Ascending aorta (tissue), 2 donors: Measurements from ENCODE around the gene RHCG. TPM values are rescaled to one million over a fixed set of nuclear protein-coding genes. Genes with fewer than 3 reads are reported as not detected.

ENCODE experiments used
- DNase-seq, 2 donors: peaks; one replicate each; pipeline ENCODE4 v3.0.0-alpha.2; 2019; ENCODE audit warnings: low spot score in 2 of 2
- H3K27ac ChIP-seq, 2 donors: fragments of 200-600 bp; sonication (generic); one replicate each; pipeline ENCODE4 v1.5.1; 2016 to 2017; ENCODE audit warnings: mild to moderate bottlenecking in 1 of 2
- H3K27me3 ChIP-seq: fragments of 200-600 bp; sonication (generic); one replicate; pipeline ENCODE4 v1.5.1; 2017
- H3K36me3 ChIP-seq, 2 donors: fragments of 200-600 bp; sonication (generic); one replicate each; pipeline ENCODE4 v1.5.1; 2016
- H3K4me1 ChIP-seq, 2 donors: fragments of 200-600 bp; sonication (generic); one replicate each; pipeline ENCODE4 v1.5.1; 2016 to 2017; ENCODE audit warnings: mild to moderate bottlenecking in 1 of 2
- H3K4me3 ChIP-seq, 2 donors: fragments of 200-600 bp; sonication (generic); one replicate each; pipeline ENCODE4 v1.5.1; 2016 to 2017; ENCODE audit warnings: mild to moderate bottlenecking in 1 of 2
- H3K9me3 ChIP-seq, 2 donors: fragments of 200-600 bp; sonication (generic); one replicate each; pipeline ENCODE4 v1.5.1; 2016
- intact Hi-C: fragments of 100-400 bp; cut with DNase I; formaldehyde crosslinking; loops from one replicate; pipeline ENCODE4 v1.15.1; 2023
- total RNA-seq: library from RNA; depleted of rRNA; stranded (reverse); fragments of >200 nt; gene quantifications from one replicate; pipeline ENCODE4 v1.1.0, GENCODE V29; 2016
- TF ChIP-seq, protein P1 (sequence below), 3 experiments: fragments of 200-600 bp in 2 of 3; fragments of 450-650 bp in 1 of 3; sonication (generic) in 2 of 3; IDR thresholded peaks; one replicate each; pipeline ENCODE4 v1.5.1; 2016 to 2019; ENCODE audit warnings: antibody characterized with exemption in 3 of 3, mild to moderate bottlenecking in 1 of 3, moderate library complexity in 1 of 3

RHCG gene
- total RNA-seq, 1 donor from 2014 or later = 0.43 TPM

DNA sequence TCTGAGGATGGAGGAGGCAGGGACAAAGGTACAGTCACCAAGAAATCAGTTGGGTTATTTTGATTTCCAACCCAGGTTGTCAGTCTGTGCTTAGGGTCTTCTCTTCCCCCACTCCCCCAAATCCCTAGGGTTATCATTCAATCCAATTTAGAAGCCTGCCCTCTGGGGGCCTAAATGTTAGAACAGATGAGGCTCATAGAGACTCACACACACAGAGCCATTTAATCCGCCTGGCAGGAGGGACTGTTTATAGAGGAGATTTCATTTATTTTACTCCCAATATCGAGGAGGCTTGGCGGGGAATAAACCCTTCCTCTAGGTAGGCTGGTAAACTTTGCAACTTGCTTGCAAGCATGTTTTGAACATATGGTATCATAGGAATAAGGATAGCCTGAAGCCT is 52.8 kb downstream of the RHCG start:
- intact Hi-C loops = no loop called here
- no peaks in the 10 kb centered on the region for H3K27me3 ChIP-seq
- H3K9me3 ChIP-seq = no peaks in the 10 kb centered on the region
- H3K4me3 ChIP-seq = no peak overlapping the region
- no peak for DNase-seq
- H3K27ac ChIP-seq = no peak overlapping the region
- no peaks in the 10 kb centered on the region for H3K4me1 ChIP-seq
- TF ChIP-seq, protein P1, sequence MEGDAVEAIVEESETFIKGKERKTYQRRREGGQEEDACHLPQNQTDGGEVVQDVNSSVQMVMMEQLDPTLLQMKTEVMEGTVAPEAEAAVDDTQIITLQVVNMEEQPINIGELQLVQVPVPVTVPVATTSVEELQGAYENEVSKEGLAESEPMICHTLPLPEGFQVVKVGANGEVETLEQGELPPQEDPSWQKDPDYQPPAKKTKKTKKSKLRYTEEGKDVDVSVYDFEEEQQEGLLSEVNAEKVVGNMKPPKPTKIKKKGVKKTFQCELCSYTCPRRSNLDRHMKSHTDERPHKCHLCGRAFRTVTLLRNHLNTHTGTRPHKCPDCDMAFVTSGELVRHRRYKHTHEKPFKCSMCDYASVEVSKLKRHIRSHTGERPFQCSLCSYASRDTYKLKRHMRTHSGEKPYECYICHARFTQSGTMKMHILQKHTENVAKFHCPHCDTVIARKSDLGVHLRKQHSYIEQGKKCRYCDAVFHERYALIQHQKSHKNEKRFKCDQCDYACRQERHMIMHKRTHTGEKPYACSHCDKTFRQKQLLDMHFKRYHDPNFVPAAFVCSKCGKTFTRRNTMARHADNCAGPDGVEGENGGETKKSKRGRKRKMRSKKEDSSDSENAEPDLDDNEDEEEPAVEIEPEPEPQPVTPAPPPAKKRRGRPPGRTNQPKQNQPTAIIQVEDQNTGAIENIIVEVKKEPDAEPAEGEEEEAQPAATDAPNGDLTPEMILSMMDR (IDR thresholded peaks at IDR 0.05) = no peak
- H3K36me3 ChIP-seq = no peaks in the 10 kb centered on the region

DNA sequence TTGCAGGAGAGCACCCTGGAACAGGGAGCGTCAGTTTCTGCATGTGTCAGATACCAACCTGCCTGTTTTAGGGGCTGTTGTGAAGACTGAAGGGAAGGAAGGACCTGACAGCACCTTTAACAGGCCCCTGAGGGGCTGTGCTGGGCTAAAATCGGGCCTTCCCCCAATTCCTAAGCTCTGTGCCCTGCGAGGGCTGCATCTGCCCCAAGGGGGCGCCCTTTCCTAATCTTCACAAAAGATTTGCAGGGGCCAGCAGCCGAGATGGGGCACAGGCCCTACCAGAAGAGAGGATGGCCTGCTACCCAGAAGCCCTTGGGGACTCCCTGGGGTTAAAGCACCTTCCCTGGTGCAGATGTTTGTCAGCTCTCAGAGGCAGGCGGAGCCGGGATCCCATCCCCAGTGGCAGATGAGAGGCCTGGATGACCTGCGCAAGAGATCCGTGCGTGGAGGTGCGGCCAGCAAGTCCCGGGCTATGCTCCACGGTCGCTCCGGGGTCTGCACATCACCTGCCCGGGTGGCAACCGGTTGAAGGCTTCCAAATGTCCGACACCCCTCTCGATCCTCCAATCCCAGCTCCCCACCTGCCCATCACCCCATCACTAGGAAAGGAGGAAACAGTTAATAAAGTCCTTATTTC is 53.6 kb downstream of the RHCG start:
- Histone ChIP-seq H3K27ac (no peak overlapping the region), H3K36me3 (no peaks in the 10 kb centered on the region), H3K4me3 (no peak overlapping the region), H3K9me3 (no peaks in the 10 kb centered on the region), H3K4me1 (no peaks in the 10 kb centered on the region), H3K27me3 (no peaks in the 10 kb centered on the region)
- DNase-seq = no peak
- TF ChIP-seq, protein P1 (IDR thresholded peaks at IDR 0.05) = peak in 1 of 3 experiments; percentile 12
- intact Hi-C loops = no loop called here

DNA sequence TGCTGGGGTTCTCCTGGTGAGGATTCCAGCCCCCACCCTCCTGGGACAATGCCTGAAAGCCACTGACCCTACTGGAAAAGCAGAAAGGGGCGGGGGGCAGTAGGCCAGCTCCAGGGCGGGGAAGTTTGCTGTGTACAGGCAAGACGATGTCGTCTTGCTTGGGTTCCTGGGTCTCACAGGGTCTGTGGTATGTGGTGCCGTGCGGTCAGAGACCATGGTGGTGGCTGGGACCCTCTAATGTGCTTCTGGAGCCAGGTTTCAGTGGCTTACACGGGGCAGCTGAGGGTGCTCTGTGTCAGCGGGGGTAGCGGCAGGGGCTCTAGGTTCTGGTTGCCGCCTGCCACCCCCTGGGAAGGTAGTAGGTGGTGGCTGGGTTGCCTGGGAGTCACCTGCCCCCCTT is 54.2 kb downstream of the RHCG start:
- no peaks in the 10 kb centered on the region for H3K9me3 ChIP-seq
- intact Hi-C loops = no loop called here

DNA sequence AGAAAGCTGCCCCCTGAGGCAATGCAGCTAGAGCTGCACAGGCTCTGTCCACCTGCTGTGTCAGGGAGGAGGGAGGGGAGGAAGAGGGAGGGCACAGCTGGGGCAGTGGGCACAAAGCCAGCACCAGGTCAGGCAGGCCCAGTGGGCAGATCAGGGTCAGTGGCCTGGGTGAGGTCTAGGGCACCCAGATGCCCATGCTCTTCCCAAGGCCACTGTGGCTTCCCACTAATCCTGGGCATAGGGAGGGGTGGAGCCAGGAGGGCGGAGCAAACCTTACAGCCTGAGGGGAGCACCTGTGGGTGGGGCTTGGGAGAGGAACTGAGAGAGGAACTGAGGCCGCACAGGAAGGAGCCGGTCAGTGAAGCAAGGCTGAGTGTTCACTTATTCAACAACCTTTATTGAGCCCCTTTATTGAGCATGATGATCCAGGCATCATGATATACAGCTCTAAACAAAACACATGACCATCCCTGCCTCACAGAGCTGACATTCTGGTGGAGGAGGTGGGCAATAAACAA is 55.0 kb downstream of the RHCG start:
- Histone ChIP-seq H3K27ac (no peak overlapping the region), H3K9me3 (no peaks in the 10 kb centered on the region), H3K4me1 (no peaks in the 10 kb centered on the region), H3K36me3 (no peaks in the 10 kb centered on the region), H3K4me3 (no peak overlapping the region), H3K27me3 (no peaks in the 10 kb centered on the region)
- intact Hi-C loops = no loop called here
- no peak for DNase-seq
- TF ChIP-seq, protein P1 (IDR thresholded peaks at IDR 0.05) = no peak

More for the DNA sequence above, 54.2 kb downstream of the RHCG start:
- H3K27ac ChIP-seq = no peak overlapping the region
- H3K4me3 ChIP-seq = no peak overlapping the region
- no peaks in the 10 kb centered on the region for H3K36me3 ChIP-seq
- TF ChIP-seq, protein P1 (IDR thresholded peaks at IDR 0.05) = no peak
- H3K27me3 ChIP-seq = no peaks in the 10 kb centered on the region
- no peak for DNase-seq
- no peaks in the 10 kb centered on the region for H3K4me1 ChIP-seq

DNA sequence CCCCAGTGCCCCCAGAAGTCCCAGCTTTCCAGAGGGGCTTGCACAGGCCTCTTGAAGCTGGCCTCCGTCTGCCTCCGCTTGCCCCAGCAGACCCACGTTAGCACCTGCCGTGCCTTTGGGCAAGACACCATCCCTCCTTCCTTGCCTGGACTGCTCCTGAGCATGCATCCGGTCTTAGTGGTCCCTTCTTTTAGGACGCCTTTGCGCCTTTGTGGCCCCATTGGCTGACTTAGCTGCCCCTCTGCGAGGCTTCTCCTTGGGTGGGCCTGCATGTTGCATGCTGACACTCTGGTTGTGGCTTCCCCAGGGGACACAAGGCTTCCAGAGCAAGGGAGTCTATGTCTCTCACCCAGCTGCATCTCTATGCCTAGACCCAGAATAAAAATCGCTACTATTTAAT is 56.6 kb downstream of the RHCG start:
- DNase-seq = no peak
- intact Hi-C loops = no loop called here
- H3K9me3 ChIP-seq = no peaks in the 10 kb centered on the region
- H3K27me3 ChIP-seq = no peaks in the 10 kb centered on the region
- no peak overlapping the region for H3K27ac ChIP-seq
- H3K4me1 ChIP-seq = no peaks in the 10 kb centered on the region
- TF ChIP-seq, protein P1 (IDR thresholded peaks at IDR 0.05) = no peak
- no peak overlapping the region for H3K4me3 ChIP-seq
- H3K36me3 ChIP-seq = no peaks in the 10 kb centered on the region
